OCI-LY7 (cell line): Measurements from ENCODE around the gene DMD. TPM values are rescaled to one million over a fixed set of nuclear protein-coding genes. Genes with fewer than 3 reads are reported as not detected.

Experiments
- BruUV-seq: library from RNA; stranded (reverse); fragments of 400-500 nt; replicated peaks from 2 replicates; lab custom pipeline; 2021; lab: Mats Ljungman, UMichigan
- CTCF ChIA-PET: fragments of 300-600 bp; sonication (Branson Sonifier 250); formaldehyde crosslinking; loops from one replicate; lab custom pipeline; 2022; ENCODE audit warnings: antibody characterized with exemption; ENCODE audit not compliant: unreplicated experiment; lab: Charles Lee
- POLR2A ChIA-PET: fragments of 300-600 bp; sonication (Branson Sonifier 250); formaldehyde crosslinking; loops from one replicate; lab custom pipeline; 2022; ENCODE audit warnings: antibody characterized with exemption; lab: Charles Lee
- DNase-seq: peaks from one replicate; pipeline ENCODE4 v3.0.0-alpha.2; 2015; ENCODE audit warnings: low spot score
- H2AFZ ChIP-seq: fragments of 200-600 bp; sonication (generic), shearing (Covaris generic); 2 replicates; pipeline ENCODE4 v1.6.1; 2014; ENCODE audit warnings: mild to moderate bottlenecking, antibody characterized with exemption, low read length, moderate library complexity
- H3K27ac ChIP-seq: fragments of 200-600 bp; sonication (generic); 2 replicates; pipeline ENCODE4 v1.5.1; 2014; ENCODE audit warnings: mixed run types, low read depth, mild to moderate bottlenecking, moderate library complexity, low read length, inconsistent platforms; ENCODE audit not compliant: poor library complexity, severe bottlenecking
- H3K36me3 ChIP-seq: fragments of 200-600 bp; sonication (generic); 2 replicates; pipeline ENCODE4 v1.6.1; 2014; ENCODE audit warnings: mild to moderate bottlenecking, antibody characterized with exemption, low read length, moderate library complexity, mixed read lengths; ENCODE audit not compliant: insufficient read depth
- H3K4me1 ChIP-seq: fragments of 200-600 bp; sonication (generic); 2 replicates; pipeline ENCODE4 v1.5.1; 2014; ENCODE audit warnings: mild to moderate bottlenecking, low read length; ENCODE audit not compliant: insufficient read depth, poor library complexity, severe bottlenecking
- H3K4me2 ChIP-seq: fragments of 200-600 bp; sonication (generic); 2 replicates; pipeline ENCODE4 v1.6.1; 2014; ENCODE audit warnings: mild to moderate bottlenecking, low read length
- H3K4me3 ChIP-seq: fragments of 200-600 bp; sonication (generic); 2 replicates; pipeline ENCODE4 v1.5.1; 2014; ENCODE audit warnings: mild to moderate bottlenecking, low read depth, low read length; ENCODE audit not compliant: poor library complexity, severe bottlenecking
- H3K79me2 ChIP-seq: fragments of 200-600 bp; sonication (generic); 2 replicates; pipeline ENCODE4 v1.6.1; 2016; ENCODE audit warnings: low read depth, mild to moderate bottlenecking, low read length, moderate library complexity, mixed read lengths; ENCODE audit not compliant: insufficient read depth
- H3K9me2 ChIP-seq: fragments of 200-600 bp; sonication (generic); 2 replicates; pipeline ENCODE4 v1.6.1; 2016; ENCODE audit warnings: mild to moderate bottlenecking, low read length, mixed read lengths; ENCODE audit not compliant: insufficient read depth
- H3K9me3 ChIP-seq: fragments of 200-600 bp; sonication (generic); 2 replicates; pipeline ENCODE4 v1.6.1; 2014; ENCODE audit warnings: mild to moderate bottlenecking, mixed run types, low read length, mixed read lengths
- H4K20me1 ChIP-seq: fragments of 200-600 bp; sonication (generic); 2 replicates; pipeline ENCODE4 v1.6.1; 2014; ENCODE audit warnings: mild to moderate bottlenecking, antibody characterized with exemption, low read length, moderate library complexity, mixed read lengths; ENCODE audit not compliant: insufficient read depth
- CTCF ChIP-seq: fragments of 200-600 bp; sonication (generic); conservative IDR thresholded peaks from 2 replicates; pipeline ENCODE4 v1.5.1; 2014; ENCODE audit warnings: mild to moderate bottlenecking, antibody characterized with exemption, low read length, moderate library complexity, mixed read lengths
- EZH2phosphoT487 ChIP-seq: fragments of 200-600 bp; sonication (generic); IDR thresholded peaks from 2 replicates; pipeline ENCODE4 v1.6.1; 2018; ENCODE audit warnings: low read depth, borderline replicate concordance, mild to moderate bottlenecking, mixed run types, antibody characterized with exemption, low read length, moderate library complexity, mixed read lengths
- intact Hi-C: fragments of 100-400 bp; cut with micrococcal nuclease; formaldehyde crosslinking; loops from one replicate; pipeline ENCODE4 v1.10.0; 2022; ENCODE audit not compliant: unreplicated experiment
- total RNA-seq, 2 experiments: library from RNA; depleted of rRNA in 1 of 2; stranded (reverse); fragments of >200 nt in 1 of 2; shearing (Covaris generic) in 1 of 2; gene quantifications; 2 replicates each; pipeline ENCODE4 v1.2.3, GENCODE V29; 2014 to 2022

The DMD gene
- total RNA-seq, 2 experiments from 2014 or later = 20.5 to 61.4 TPM

DNA sequence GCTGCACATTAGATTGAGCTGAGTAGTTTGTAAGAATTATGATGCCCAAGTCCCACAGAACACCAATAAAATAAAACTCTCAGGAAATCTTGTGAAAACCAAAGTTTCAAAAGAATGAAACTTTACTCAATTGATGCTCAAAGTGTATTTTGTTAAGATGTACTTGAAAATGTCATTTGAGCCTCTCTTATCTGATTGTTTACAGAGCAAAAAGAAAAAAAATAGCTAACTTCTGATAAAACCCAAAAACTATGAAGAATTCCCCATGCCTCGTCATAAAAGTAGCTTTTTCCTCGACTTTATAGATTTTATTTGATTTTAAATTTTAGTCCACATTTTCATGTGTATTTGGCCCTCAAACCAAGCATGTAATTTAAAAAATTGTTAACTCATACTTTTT is 1618.0 kb downstream of the DMD start:
- H3K4me1 ChIP-seq = no peaks in the 10 kb centered on the region
- H3K9me2 ChIP-seq = no peaks in the 10 kb centered on the region
- no peak overlapping the region for H2AFZ ChIP-seq
- CTCF ChIA-PET = no interaction called here
- no peaks in the 10 kb centered on the region for H3K36me3 ChIP-seq
- BruUV-seq = no TSS peak
- no peaks in the 10 kb centered on the region for H4K20me1 ChIP-seq
- POLR2A ChIA-PET = interaction anchor here (0.9 to 1.3 kb wide), 2 partner anchors 9 to 19 kb away, joined by 3 to 4 read pairs; no protein-coding TSS in a partner anchor
- no peak overlapping the region for H3K4me3 ChIP-seq
- intact Hi-C loops = no loop called here
- no peak for DNase-seq
- no peak overlapping the region for H3K4me2 ChIP-seq
- H3K27ac ChIP-seq = no peak overlapping the region
- H3K9me3 ChIP-seq = no peaks in the 10 kb centered on the region
- no peak for TF ChIP-seq CTCF
- no peak for TF ChIP-seq EZH2phosphoT487
- H3K79me2 ChIP-seq = no peaks in the 10 kb centered on the region

GRCh38 chrX:31591355-31591754 is 1620.0 kb downstream of the DMD start:
- Histone ChIP-seq H2AFZ (no peak overlapping the region), H3K27ac (no peak overlapping the region), H3K4me1 (no peaks in the 10 kb centered on the region), H3K4me3 (no peak overlapping the region), H3K79me2 (no peaks in the 10 kb centered on the region), H3K4me2 (no peak overlapping the region), H3K9me2 (no peaks in the 10 kb centered on the region), H3K9me3 (no peaks in the 10 kb centered on the region), H3K36me3 (no peaks in the 10 kb centered on the region), H4K20me1 (no peaks in the 10 kb centered on the region)
- TF ChIP-seq EZH2phosphoT487 = no peak
- TF ChIP-seq CTCF = no peak
- BruUV-seq = no TSS peak
- DNase-seq = no peak
- ChIA-PET POLR2A (no interaction called here), CTCF (no interaction called here)
- intact Hi-C loops = no loop called here

- DNase-seq = no peak
- H3K9me2 ChIP-seq = no peaks in the 10 kb centered on the region
- H2AFZ ChIP-seq = no peak overlapping the region
- H4K20me1 ChIP-seq = no peaks in the 10 kb centered on the region
- H3K4me3 ChIP-seq = no peak overlapping the region
- H3K4me2 ChIP-seq = no peak overlapping the region
- intact Hi-C loops = no loop called here
- BruUV-seq = no TSS peak
- POLR2A ChIA-PET = no interaction called here
- no peak for TF ChIP-seq EZH2phosphoT487
- no peak for TF ChIP-seq CTCF
- no peaks in the 10 kb centered on the region for H3K9me3 ChIP-seq
- CTCF ChIA-PET = no interaction called here
- no peaks in the 10 kb centered on the region for H3K36me3 ChIP-seq
- no peaks in the 10 kb centered on the region for H3K4me1 ChIP-seq
- H3K79me2 ChIP-seq = no peaks in the 10 kb centered on the region
- H3K27ac ChIP-seq = no peak overlapping the region
Measured at GRCh38 chrX:31590581-31591114, 1620.7 kb downstream of the DMD start.
